Psoas muscle (tissue), 8 donors: ENCODE results near the gene PALLD. TPM values are rescaled to one million over a fixed set of nuclear protein-coding genes. Genes with fewer than 3 reads are reported as not detected.

Experiments used
- ATAC-seq, 4 donors: fragments of 200-7000 bp; cut with Tn5 transposase; one replicate each; pipeline ENCODE4 v1.9.1; 2020; ENCODE audit warnings: moderate library complexity in 3 of 4, mild to moderate bottlenecking in 2 of 4
- DNase-seq, 2 donors: peaks; one replicate each; pipeline ENCODE4 v3.0.0-alpha.2; 2020
- H3K27ac ChIP-seq: fragments of 200-600 bp; one replicate; pipeline ENCODE4 v1.8.0; 2022
- H3K27me3 ChIP-seq, 3 donors: fragments of 200-600 bp in 1 of 3; one replicate each; pipeline versions ENCODE4 v1.6.1 to v1.8.0; 2013 to 2022; ENCODE audit warnings: low read length in 2 of 3, mild to moderate bottlenecking in 2 of 3, moderate library complexity in 1 of 3; ENCODE audit not compliant: insufficient read depth in 3 of 3
- H3K36me3 ChIP-seq, 2 donors: fragments of 200-600 bp in 1 of 2; one replicate each; pipeline versions ENCODE4 v1.6.1 to v1.8.0; 2013 to 2022; ENCODE audit warnings: low read depth in 1 of 2, mild to moderate bottlenecking in 1 of 2, moderate library complexity in 1 of 2; ENCODE audit not compliant: insufficient read depth in 1 of 2
- H3K4me1 ChIP-seq: fragments of 200-600 bp; one replicate; pipeline ENCODE4 v1.8.0; 2022
- H3K4me3 ChIP-seq: fragments of 200-600 bp; one replicate; pipeline ENCODE4 v1.8.0; 2022; ENCODE audit warnings: mild to moderate bottlenecking
- H3K9me3 ChIP-seq: fragments of 200-600 bp; one replicate; pipeline ENCODE4 v1.8.0; 2022
- whole genome bisulfite sequencing, 3 donors: extraction: QIAGEN DNeasy Blood & Tissue Kit; methylation state at CpG; one replicate each; pipeline versions ENCODE4 v1.1.6 to v1.1.7; 2013; 5-methylcytosine and 5-hydroxymethylcytosine counted together
- intact Hi-C, 2 donors: fragments of 100-400 bp; cut with DNase I; formaldehyde crosslinking; loops; one replicate each; pipeline versions ENCODE4 v1.11.0 to v1.14.2; 2022
- polyA plus RNA-seq, 3 donors: library from polyadenylated mRNA; stranded (reverse); fragments of 200-250 nt; gene quantifications; one replicate each; pipeline ENCODE4 v1.2.3, GENCODE V29; 2013
- total RNA-seq, 4 donors: library from RNA; stranded (reverse); fragmentation: NEBNext Ultra II Directional in 2 of 4; extraction: Animal tissue kit (Norgen Biotek cat#: 25700) in 2 of 4; gene quantifications; one replicate each; pipeline versions ENCODE4 v1.2.1 to v1.2.4, GENCODE V29; 2021 to 2023
- TF ChIP-seq, protein P1 (sequence below): fragments of 200-600 bp; IDR thresholded peaks from one replicate; pipeline ENCODE4 v1.8.0; 2022; ENCODE audit warnings: antibody characterized with exemption
- donor health status: healthy with polysubstance abuse.
- donor health status: DM: no; HTN: no; CAD: no; lungs with moderate emphysema.
- donor health status: Bipolar disorder and iron deficiency.
- donor health status: healthy.
- donor health status: DM: yes; HTN: yes; CAD: no.
- donor health status: DM: no; HTN: no; CAD: no.
- donor health status: DM: no; HTN: no; CAD: no.
- donor health status: DM: yes; HTN: yes; CAD: no.

Gene PALLD
- total and polyA plus RNA-seq, 7 donors, result 19.2 to 245 (median 168) TPM

DNA sequence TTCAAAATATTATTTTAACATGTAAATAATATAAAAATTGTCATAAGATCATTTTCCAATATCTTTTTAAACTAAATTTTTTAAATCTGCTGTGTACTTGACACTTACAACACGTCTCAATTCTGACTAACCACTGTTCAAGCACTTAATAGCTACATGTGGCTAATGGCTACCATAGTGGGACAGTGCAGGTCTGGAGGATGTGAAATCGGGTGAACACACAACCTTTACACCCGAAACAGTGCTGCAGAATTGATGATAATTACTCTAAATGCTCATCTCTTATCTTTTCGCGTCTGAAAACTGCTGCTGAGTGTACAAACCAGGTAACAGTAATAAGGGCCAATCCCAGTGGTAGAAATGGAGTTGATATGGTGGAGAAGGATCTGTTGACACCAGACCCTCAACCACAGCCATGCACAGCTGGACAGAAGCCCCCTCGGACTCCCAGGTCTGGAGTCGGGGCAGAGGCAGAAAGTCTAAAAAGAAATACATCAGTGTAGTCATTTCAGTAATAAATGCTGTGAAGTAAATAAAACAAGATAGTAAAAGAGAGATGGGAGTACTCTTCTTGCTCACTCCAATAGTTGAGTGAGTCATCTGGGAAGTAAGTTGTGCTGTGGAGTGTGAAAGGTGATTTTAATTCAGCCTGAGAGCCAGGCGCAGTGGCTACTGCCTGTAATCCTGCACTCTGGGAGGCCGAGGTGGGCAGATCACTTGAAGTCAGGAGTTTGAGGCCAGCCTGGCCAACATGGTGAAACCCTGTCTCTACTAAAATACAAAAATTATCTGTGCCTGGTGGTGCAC is 363.2 kb downstream of the PALLD start:
- ATAC-seq, result no peak
- no peak for DNase-seq
- no peaks in the 10 kb centered on the region for H3K9me3 ChIP-seq
- no peak overlapping the region for H3K4me3 ChIP-seq
- TF ChIP-seq, protein P1, sequence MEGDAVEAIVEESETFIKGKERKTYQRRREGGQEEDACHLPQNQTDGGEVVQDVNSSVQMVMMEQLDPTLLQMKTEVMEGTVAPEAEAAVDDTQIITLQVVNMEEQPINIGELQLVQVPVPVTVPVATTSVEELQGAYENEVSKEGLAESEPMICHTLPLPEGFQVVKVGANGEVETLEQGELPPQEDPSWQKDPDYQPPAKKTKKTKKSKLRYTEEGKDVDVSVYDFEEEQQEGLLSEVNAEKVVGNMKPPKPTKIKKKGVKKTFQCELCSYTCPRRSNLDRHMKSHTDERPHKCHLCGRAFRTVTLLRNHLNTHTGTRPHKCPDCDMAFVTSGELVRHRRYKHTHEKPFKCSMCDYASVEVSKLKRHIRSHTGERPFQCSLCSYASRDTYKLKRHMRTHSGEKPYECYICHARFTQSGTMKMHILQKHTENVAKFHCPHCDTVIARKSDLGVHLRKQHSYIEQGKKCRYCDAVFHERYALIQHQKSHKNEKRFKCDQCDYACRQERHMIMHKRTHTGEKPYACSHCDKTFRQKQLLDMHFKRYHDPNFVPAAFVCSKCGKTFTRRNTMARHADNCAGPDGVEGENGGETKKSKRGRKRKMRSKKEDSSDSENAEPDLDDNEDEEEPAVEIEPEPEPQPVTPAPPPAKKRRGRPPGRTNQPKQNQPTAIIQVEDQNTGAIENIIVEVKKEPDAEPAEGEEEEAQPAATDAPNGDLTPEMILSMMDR, result no peak
- H3K36me3 ChIP-seq, result peaks cover 0 to 3% of the 10 kb centered on the region in 2 donors
- H3K27ac ChIP-seq, result peak overlapping the region; percentile 25
- intact Hi-C loops, result no loop called here
- WGBS, 3 donors, result 91 to 94% (median 93%) methylated on average over 9 of the region's 9 CpGs
- H3K27me3 ChIP-seq, result no peaks in the 10 kb centered on the region
- peaks cover 19% of the 10 kb centered on the region for H3K4me1 ChIP-seq

DNA sequence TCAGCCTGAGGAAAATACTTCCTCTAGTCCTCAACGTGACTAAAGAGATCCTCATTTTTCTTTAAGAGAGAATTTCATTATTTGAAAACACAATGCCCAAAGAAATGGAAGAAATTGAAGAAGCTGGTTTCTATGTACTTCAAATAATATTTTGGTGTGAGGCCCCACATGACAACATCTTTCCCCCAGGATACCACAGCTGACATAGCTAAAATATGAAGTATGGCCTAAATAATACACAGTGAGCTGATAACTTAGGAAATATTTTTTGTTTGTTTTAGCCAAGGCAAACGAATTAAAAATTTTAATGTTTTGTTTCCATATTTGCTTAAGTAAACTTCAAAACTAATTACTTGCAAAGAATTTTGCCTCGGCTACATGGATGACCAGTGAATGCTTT is 364.0 kb downstream of the PALLD start:
- peaks cover 19% of the 10 kb centered on the region for H3K4me1 ChIP-seq
- ATAC-seq (no peak), DNase-seq (no peak)
- peaks cover 0 to 3% of the 10 kb centered on the region in 2 donors for H3K36me3 ChIP-seq
- WGBS, 3 donors, result 71 to 75% (median 73%) methylated on average over 3 of the region's 3 CpGs
- peak overlapping the region; percentile 25 for H3K27ac ChIP-seq
- TF ChIP-seq, protein P1, result no peak
- H3K27me3 ChIP-seq, result no peaks in the 10 kb centered on the region
- no peaks in the 10 kb centered on the region for H3K9me3 ChIP-seq
- intact Hi-C loops, result no loop called here
- H3K4me3 ChIP-seq, result no peak overlapping the region

DNA sequence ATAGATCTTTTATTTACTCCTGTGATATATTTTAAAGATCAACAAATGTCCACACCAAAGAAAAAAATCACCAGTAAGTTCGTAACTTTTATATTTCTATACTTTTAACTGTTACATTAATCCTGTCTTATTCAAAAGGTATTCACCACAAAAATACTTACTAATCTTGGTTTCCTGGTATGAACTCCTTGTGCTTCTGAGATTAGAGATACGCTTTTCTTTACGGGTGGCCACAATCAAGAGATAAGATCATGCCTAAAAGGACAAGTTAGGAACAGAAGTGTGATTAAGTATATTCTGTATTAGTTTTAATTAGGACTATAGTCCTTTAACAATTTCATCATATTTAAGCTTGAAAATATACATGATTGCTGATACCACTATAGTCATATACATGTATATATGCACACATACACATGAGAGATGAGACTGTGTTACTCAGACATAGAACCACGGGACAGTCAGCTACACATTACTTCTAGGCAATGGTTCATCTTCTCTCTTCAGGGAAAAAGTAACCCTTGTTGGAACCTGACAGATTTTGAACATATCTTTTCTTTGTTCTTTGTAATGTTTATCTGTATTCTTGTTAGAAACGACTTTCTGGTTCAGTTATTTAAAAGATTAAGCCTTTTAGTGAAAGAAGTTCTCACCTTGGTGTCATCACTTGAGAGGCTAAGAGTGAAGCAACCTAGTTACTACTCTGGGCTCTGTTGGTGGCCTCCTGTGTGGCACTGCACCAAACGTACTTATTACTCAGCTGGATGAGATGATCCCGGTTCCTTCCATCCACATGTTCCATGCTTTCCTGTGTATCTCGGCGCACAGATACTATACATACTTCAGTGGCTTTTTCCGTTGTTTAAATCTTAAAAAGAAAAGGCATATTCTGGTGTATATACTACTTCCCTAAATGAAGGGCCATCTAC is 367.1 kb downstream of the PALLD start:
- peaks cover 0 to 3% of the 10 kb centered on the region in 2 donors for H3K36me3 ChIP-seq
- ATAC-seq, result peak in 2 of 4 donors; percentile 48 to 59
- H3K4me3 ChIP-seq, result no peak overlapping the region
- intact Hi-C loops, result no loop called here
- DNase-seq, result no peak
- H3K9me3 ChIP-seq, result no peaks in the 10 kb centered on the region
- TF ChIP-seq, protein P1, result no peak
- no peak overlapping the region for H3K27ac ChIP-seq
- H3K27me3 ChIP-seq, result no peaks in the 10 kb centered on the region
- H3K4me1 ChIP-seq, result peaks cover 19% of the 10 kb centered on the region
- WGBS, 3 donors, result 76 to 80% (median 76%) methylated on average over 10 of the region's 10 CpGs

DNA sequence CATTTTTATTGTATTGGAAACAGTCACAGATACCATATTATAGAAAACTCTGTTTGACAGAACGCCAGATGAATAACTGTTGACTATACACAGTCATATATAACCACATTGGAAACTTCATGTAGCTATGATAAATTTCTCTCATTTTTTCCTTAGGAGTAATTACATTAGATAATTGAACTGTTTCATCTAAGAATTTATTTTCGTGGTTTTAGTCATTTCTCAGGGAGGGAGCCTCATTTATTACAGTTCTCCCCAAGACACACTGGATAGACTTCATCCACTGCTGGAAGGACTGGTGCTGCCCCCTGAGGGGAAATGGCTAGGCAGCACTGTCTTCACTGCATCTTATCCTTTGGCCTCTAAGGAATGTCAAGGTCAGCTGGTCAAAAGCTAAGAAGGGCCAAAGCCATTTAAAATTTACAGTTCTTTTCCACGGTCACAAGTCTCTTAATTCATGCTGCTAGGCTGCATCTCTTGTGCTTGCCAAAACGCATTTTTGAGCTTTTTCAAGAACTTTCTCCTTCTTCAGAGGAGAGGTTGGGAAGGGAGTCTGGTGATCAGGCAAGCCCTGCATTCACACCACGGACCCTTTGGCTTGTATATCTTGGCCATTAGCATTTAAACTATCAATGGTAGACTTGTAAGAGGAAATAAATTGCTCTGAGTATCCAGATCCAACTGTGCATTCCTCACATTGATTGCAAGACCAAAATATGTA is 368.1 kb downstream of the PALLD start:
- TF ChIP-seq, protein P1, result peak; percentile 17
- 59 to 70% (median 60%) methylated on average over 5 of the region's 5 CpGs for WGBS, 3 donors
- ATAC-seq, result no peak
- Histone ChIP-seq H3K27me3 (no peaks in the 10 kb centered on the region), H3K9me3 (no peaks in the 10 kb centered on the region), H3K27ac (peak overlapping the region; percentile 25), H3K36me3 (peaks cover 0 to 1% of the 10 kb centered on the region in 2 donors), H3K4me3 (no peak overlapping the region), H3K4me1 (peaks cover 19% of the 10 kb centered on the region)
- no peak for DNase-seq
- intact Hi-C loops, result no loop called here
